ENCODE measurements around the gene CFAP46.

CFAP46 gene

DNA sequence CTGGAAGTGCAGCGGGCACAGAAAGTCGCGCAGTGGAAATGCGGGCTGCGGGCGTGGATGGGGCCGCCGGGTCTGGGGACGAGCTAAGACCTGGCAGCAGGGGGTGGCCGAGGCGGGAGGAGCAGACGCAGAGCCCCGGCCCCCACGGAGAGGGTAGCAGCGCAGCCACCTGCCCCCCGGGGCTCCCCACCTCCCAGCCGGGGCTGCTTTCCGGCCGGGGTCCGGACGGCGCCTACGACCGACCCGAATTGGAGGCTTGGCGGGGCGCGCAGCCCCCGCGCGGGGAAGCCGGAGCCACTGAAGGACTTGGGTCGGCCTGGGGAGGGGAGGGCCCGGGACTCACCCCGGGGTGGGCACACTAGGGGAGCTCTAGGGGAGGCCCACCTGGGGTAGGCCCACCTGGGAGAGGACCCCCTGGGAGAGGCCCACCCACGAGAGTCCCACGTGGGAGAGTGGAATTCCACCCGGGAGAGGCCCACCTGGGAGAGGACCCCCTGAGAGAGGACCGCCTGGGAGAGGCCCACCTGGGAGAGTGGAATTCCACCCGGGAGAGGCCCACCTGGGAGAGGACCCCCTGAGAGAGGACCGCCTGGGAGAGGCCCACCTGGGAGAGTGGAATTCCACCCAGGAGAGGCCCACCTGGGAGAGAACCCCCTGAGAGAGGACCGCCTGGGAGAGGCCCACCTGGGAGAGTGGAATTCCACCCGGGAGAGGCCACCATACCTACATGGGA, 854 bp upstream of the CFAP46 start:
- Histone ChIP-seq H2AFZ (ENCODE audit: low read depth, low read length) (peak overlapping the region; percentile 91), H3K9ac (ENCODE audit: low read length) (no peak overlapping the region), H3K36me3 (ENCODE audit: control insufficient read depth in 1 of 2, insufficient read depth in 2 of 2, low read depth in 1 of 2, low read length in 2 of 2) (peaks cover 0 to 9% of the 10 kb centered on the region in 2 experiments), H2BK12ac (ENCODE audit: low read length in 2 of 2) (no peak overlapping the region), H3K4me3 (ENCODE audit: insufficient read depth in 1 of 2, low read depth in 1 of 2, low read length in 2 of 2) (peak overlapping the region; percentile 23 to 60), H3K9me3 (ENCODE audit: control insufficient read depth, low read length) (no peaks in the 10 kb centered on the region), H3K18ac (ENCODE audit: low read depth in 1 of 2, low read length in 2 of 2) (no peak overlapping the region), H3K27me3 (ENCODE audit: control insufficient read depth in 1 of 2, insufficient read depth in 1 of 2, low read length in 2 of 2) (peaks cover 21 to 71% of the 10 kb centered on the region in 2 experiments), H4K91ac (ENCODE audit: low read length) (no peak overlapping the region), H3K79me1 (replicated peaks; ENCODE audit: low read length, poor library complexity, severe bottlenecking) (no peaks in the 10 kb centered on the region), H2AK5ac (ENCODE audit: low read length, severe bottlenecking) (no peak overlapping the region), H2BK120ac (ENCODE audit: low read depth, low read length) (no peak overlapping the region), H3K23ac (ENCODE audit: low read length in 2 of 2) (no peak overlapping the region), H3K14ac (ENCODE audit: low read length in 2 of 2) (no peak overlapping the region), H3K4me2 (ENCODE audit: low read length, poor library complexity, severe bottlenecking) (peak overlapping the region; percentile 60), H3K27ac (ENCODE audit: low read length, poor library complexity, severe bottlenecking) (no peak overlapping the region), H2BK15ac (ENCODE audit: low read depth, poor library complexity, severe bottlenecking) (no peak overlapping the region), H3K4ac (ENCODE audit: low read depth in 1 of 2, low read length in 2 of 2) (no peak overlapping the region), H2BK5ac (ENCODE audit: low read depth, low read length, poor library complexity, severe bottlenecking) (no peak overlapping the region), H4K8ac (ENCODE audit: low read length) (peak overlapping the region; percentile 66), H3K4me1 (ENCODE audit: control insufficient read depth, insufficient read depth, low read depth, low read length) (peaks cover 14% of the 10 kb centered on the region)
- DNase-seq: no peak
- 44% methylated on average over 38 of the region's 43 CpGs for WGBS

DNA sequence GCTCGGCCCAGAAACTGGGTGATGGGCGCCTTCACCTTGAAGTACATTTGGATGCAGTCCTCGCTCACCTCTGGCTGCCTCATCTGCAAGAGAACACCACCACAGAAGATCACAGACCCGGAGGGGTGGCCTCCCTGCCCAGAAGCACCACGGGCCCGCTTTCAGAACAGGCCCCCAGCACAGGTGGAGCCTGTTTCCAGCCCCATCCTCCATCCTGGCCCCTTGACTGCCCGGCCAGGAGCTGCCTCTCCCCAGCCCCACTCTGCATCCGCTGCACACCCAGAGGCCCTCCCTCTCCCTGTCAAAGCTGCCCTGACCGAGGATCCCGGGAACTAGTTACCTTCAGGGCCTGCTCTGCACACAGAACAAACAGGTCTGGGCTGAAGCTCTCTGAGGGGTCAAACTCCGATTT, 724 bp downstream of the CFAP46 start:
- H3K4me3 ChIP-seq (ENCODE audit: insufficient read depth in 1 of 2, low read depth in 1 of 2, low read length in 2 of 2): peak overlapping the region; percentile 29 to 71
- 71% methylated on average over 11 of the region's 11 CpGs for WGBS
- peaks cover 21 to 81% of the 10 kb centered on the region in 2 experiments for H3K27me3 ChIP-seq (ENCODE audit: control insufficient read depth in 1 of 2, insufficient read depth in 1 of 2, low read length in 2 of 2)
- no peak overlapping the region for H3K23ac ChIP-seq (ENCODE audit: low read length in 2 of 2)
- H3K36me3 ChIP-seq (ENCODE audit: control insufficient read depth in 1 of 2, insufficient read depth in 2 of 2, low read depth in 1 of 2, low read length in 2 of 2): peaks cover 0 to 13% of the 10 kb centered on the region in 2 experiments
- H2AK5ac ChIP-seq (ENCODE audit: low read length, severe bottlenecking): no peak overlapping the region
- DNase-seq: no peak
- H4K8ac ChIP-seq (ENCODE audit: low read length): no peak overlapping the region
- H3K4ac ChIP-seq (ENCODE audit: low read depth in 1 of 2, low read length in 2 of 2): no peak overlapping the region
- H3K9me3 ChIP-seq (ENCODE audit: control insufficient read depth, low read length): no peaks in the 10 kb centered on the region
- H3K9ac ChIP-seq (ENCODE audit: low read length): no peak overlapping the region
- peak overlapping the region; percentile 46 for H2AFZ ChIP-seq (ENCODE audit: low read depth, low read length)
- H3K14ac ChIP-seq (ENCODE audit: low read length in 2 of 2): no peak overlapping the region
- no peak overlapping the region for H2BK12ac ChIP-seq (ENCODE audit: low read length in 2 of 2)
- H3K27ac ChIP-seq (ENCODE audit: low read length, poor library complexity, severe bottlenecking): no peak overlapping the region
- no peak overlapping the region for H3K18ac ChIP-seq (ENCODE audit: low read depth in 1 of 2, low read length in 2 of 2)
- H3K79me1 ChIP-seq (replicated peaks; ENCODE audit: low read length, poor library complexity, severe bottlenecking): no peaks in the 10 kb centered on the region
- H2BK5ac ChIP-seq (ENCODE audit: low read depth, low read length, poor library complexity, severe bottlenecking): no peak overlapping the region
- H4K91ac ChIP-seq (ENCODE audit: low read length): no peak overlapping the region
- peak overlapping the region; percentile 60 for H3K4me2 ChIP-seq (ENCODE audit: low read length, poor library complexity, severe bottlenecking)
- H3K4me1 ChIP-seq (ENCODE audit: control insufficient read depth, insufficient read depth, low read depth, low read length): peaks cover 14% of the 10 kb centered on the region
- no peak overlapping the region for H2BK15ac ChIP-seq (ENCODE audit: low read depth, poor library complexity, severe bottlenecking)
- H2BK120ac ChIP-seq (ENCODE audit: low read depth, low read length): no peak overlapping the region

DNA sequence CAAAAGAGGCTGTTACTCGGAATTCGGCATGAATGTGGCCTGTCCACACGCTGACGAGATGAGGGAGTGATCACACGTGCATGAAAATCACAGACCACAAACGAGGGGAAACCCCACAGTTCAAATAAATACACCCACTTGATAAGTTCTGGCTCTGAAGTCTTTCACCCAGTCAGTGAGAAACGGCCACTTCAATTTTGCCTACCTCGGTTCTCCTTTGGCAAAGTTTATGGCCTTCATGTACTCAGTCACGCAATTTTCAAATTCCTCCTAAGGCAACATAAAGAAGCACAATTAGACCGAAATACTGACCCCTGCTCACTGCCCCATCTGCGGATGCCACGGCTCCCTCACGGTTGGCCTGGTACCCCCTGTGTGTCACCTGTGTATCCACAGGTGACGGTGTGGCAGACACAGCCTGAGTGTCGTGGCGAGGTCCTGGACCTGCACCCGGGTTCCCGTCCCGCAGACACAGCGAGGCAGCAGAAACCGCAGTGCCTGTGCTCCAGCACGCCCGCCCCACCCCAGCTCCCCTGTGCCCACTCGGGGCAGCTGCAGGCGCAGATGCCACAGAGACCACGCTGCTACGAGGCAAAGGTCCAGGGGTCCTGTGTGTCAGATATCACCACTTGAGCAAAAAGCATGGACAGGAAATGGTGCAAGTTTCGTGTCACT, 1.4 kb downstream of the CFAP46 start:
- peaks cover 0 to 13% of the 10 kb centered on the region in 2 experiments for H3K36me3 ChIP-seq (ENCODE audit: control insufficient read depth in 1 of 2, insufficient read depth in 2 of 2, low read depth in 1 of 2, low read length in 2 of 2)
- H3K27me3 ChIP-seq (ENCODE audit: control insufficient read depth in 1 of 2, insufficient read depth in 1 of 2, low read length in 2 of 2): peaks cover 17 to 80% of the 10 kb centered on the region in 2 experiments
- H3K23ac ChIP-seq (ENCODE audit: low read length in 2 of 2): no peak overlapping the region
- no peak for DNase-seq
- H3K4ac ChIP-seq (ENCODE audit: low read depth in 1 of 2, low read length in 2 of 2): no peak overlapping the region
- H3K4me2 ChIP-seq (ENCODE audit: low read length, poor library complexity, severe bottlenecking): no peak overlapping the region
- H2BK12ac ChIP-seq (ENCODE audit: low read length in 2 of 2): no peak overlapping the region
- H3K79me1 ChIP-seq (replicated peaks; ENCODE audit: low read length, poor library complexity, severe bottlenecking): no peaks in the 10 kb centered on the region
- no peak overlapping the region for H2BK15ac ChIP-seq (ENCODE audit: low read depth, poor library complexity, severe bottlenecking)
- H3K9ac ChIP-seq (ENCODE audit: low read length): no peak overlapping the region
- H2BK5ac ChIP-seq (ENCODE audit: low read depth, low read length, poor library complexity, severe bottlenecking): no peak overlapping the region
- WGBS: 95% methylated on average over 27 of the region's 28 CpGs
- no peak overlapping the region for H4K91ac ChIP-seq (ENCODE audit: low read length)
- no peak overlapping the region for H3K14ac ChIP-seq (ENCODE audit: low read length in 2 of 2)
- no peak overlapping the region for H3K18ac ChIP-seq (ENCODE audit: low read depth in 1 of 2, low read length in 2 of 2)
- H2AK5ac ChIP-seq (ENCODE audit: low read length, severe bottlenecking): no peak overlapping the region
- H3K4me3 ChIP-seq (ENCODE audit: insufficient read depth in 1 of 2, low read depth in 1 of 2, low read length in 2 of 2): peak overlapping the region in 1 of 2 experiments; percentile 22
- no peaks in the 10 kb centered on the region for H3K9me3 ChIP-seq (ENCODE audit: control insufficient read depth, low read length)
- no peak overlapping the region for H2AFZ ChIP-seq (ENCODE audit: low read depth, low read length)
- H3K27ac ChIP-seq (ENCODE audit: low read length, poor library complexity, severe bottlenecking): no peak overlapping the region
- H2BK120ac ChIP-seq (ENCODE audit: low read depth, low read length): no peak overlapping the region
- H3K4me1 ChIP-seq (ENCODE audit: control insufficient read depth, insufficient read depth, low read depth, low read length): peaks cover 14% of the 10 kb centered on the region
- H4K8ac ChIP-seq (ENCODE audit: low read length): no peak overlapping the region

DNA sequence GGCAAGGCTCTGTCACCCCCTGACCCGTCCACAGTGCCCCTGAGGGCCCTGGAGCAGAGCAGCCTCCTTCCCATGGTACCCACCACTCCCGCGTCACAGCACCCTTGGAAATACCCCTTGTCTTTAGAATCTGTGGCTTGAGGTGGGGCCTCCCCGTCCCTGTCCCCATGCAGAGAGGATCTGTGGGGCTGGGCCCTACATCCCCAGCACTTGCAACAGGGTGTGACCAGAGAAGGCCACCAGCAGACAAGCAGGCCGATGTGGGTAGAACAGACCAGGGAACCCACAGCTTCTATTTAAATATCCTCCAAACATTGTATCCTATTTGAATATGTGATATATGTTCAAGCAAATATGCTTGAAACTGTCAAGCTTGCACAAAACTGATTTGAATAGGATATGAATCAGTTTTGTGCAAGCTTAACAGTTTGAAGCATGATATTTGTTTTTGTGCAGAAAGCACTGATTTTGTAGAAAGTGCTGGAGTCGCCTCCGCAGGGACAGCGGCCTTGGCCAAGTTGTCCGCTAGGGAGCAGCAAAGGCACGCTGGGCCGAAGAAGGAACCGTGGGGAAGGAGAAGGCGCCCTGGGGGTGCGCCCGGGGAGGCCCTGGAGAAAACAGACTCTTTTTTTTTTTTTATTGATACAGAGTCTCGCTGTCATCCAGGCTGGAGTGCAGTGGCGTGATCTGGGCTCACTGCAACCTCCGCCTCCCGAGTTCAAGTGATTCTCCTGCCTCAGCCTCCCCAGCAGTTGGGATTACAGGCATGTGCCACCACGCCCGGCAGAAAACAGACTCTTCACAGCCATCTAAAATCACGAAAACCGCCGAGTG, 2.2 kb downstream of the CFAP46 start:
- H2AK5ac ChIP-seq (ENCODE audit: low read length, severe bottlenecking): no peak overlapping the region
- H3K18ac ChIP-seq (ENCODE audit: low read depth in 1 of 2, low read length in 2 of 2): no peak overlapping the region
- no peak overlapping the region for H3K9ac ChIP-seq (ENCODE audit: low read length)
- no peak overlapping the region for H4K8ac ChIP-seq (ENCODE audit: low read length)
- no peaks in the 10 kb centered on the region for H3K79me1 ChIP-seq (replicated peaks; ENCODE audit: low read length, poor library complexity, severe bottlenecking)
- H2BK120ac ChIP-seq (ENCODE audit: low read depth, low read length): no peak overlapping the region
- no peak overlapping the region for H3K4ac ChIP-seq (ENCODE audit: low read depth in 1 of 2, low read length in 2 of 2)
- no peak overlapping the region for H3K4me2 ChIP-seq (ENCODE audit: low read length, poor library complexity, severe bottlenecking)
- no peak overlapping the region for H4K91ac ChIP-seq (ENCODE audit: low read length)
- no peaks in the 10 kb centered on the region for H3K9me3 ChIP-seq (ENCODE audit: control insufficient read depth, low read length)
- H2BK12ac ChIP-seq (ENCODE audit: low read length in 2 of 2): no peak overlapping the region
- H3K23ac ChIP-seq (ENCODE audit: low read length in 2 of 2): no peak overlapping the region
- H3K36me3 ChIP-seq (ENCODE audit: control insufficient read depth in 1 of 2, insufficient read depth in 2 of 2, low read depth in 1 of 2, low read length in 2 of 2): peaks cover 0 to 13% of the 10 kb centered on the region in 2 experiments
- peaks cover 12 to 73% of the 10 kb centered on the region in 2 experiments for H3K27me3 ChIP-seq (ENCODE audit: control insufficient read depth in 1 of 2, insufficient read depth in 1 of 2, low read length in 2 of 2)
- no peak overlapping the region for H2BK15ac ChIP-seq (ENCODE audit: low read depth, poor library complexity, severe bottlenecking)
- H3K14ac ChIP-seq (ENCODE audit: low read length in 2 of 2): no peak overlapping the region
- WGBS: 58% methylated on average over 23 of the region's 24 CpGs
- H3K4me3 ChIP-seq (ENCODE audit: insufficient read depth in 1 of 2, low read depth in 1 of 2, low read length in 2 of 2): no peak overlapping the region
- DNase-seq: peak; percentile 51
- H3K4me1 ChIP-seq (ENCODE audit: control insufficient read depth, insufficient read depth, low read depth, low read length): peaks cover 14% of the 10 kb centered on the region
- no peak overlapping the region for H3K27ac ChIP-seq (ENCODE audit: low read length, poor library complexity, severe bottlenecking)
- no peak overlapping the region for H2AFZ ChIP-seq (ENCODE audit: low read depth, low read length)
- no peak overlapping the region for H2BK5ac ChIP-seq (ENCODE audit: low read depth, low read length, poor library complexity, severe bottlenecking)

All from mesenchymal stem cell (in vitro differentiated cells and primary cell).